Ishikawa (cell line): Measurements from ENCODE around the gene LEFTY2.

Source experiments
- EGR1 ChIP-seq: IDR thresholded peaks from 2 replicates; pipeline ENCODE4 v1.6.1; 2012
- EP300 ChIP-seq: IDR thresholded peaks from 2 replicates; pipeline ENCODE4 v1.6.1; 2012; ENCODE audit warnings: borderline replicate concordance
- FOXM1 ChIP-seq: IDR thresholded peaks from 2 replicates; pipeline ENCODE4 v1.6.1; 2012; ENCODE audit warnings: low read depth, borderline replicate concordance
- MAX ChIP-seq: IDR thresholded peaks from 2 replicates; pipeline ENCODE4 v1.6.1; 2012
- NFIC ChIP-seq: IDR thresholded peaks from 2 replicates; pipeline ENCODE4 v1.6.1; 2012
- RAD21 ChIP-seq: IDR thresholded peaks from 2 replicates; pipeline ENCODE4 v1.6.1; 2012; ENCODE audit warnings: low read depth
- REST ChIP-seq: IDR thresholded peaks from 2 replicates; pipeline ENCODE4 v1.6.1; 2012; ENCODE audit warnings: low read depth, mild to moderate bottlenecking
- TEAD4 ChIP-seq: IDR thresholded peaks from 2 replicates; pipeline ENCODE4 v1.6.1; 2012
- YY1 ChIP-seq: IDR thresholded peaks from 2 replicates; pipeline ENCODE4 v1.6.1; 2012; ENCODE audit warnings: low read depth
- ZBTB7A ChIP-seq: IDR thresholded peaks from 2 replicates; pipeline ENCODE4 v1.6.1; 2012; ENCODE audit warnings: low read depth
- TF ChIP-seq, protein P1 (sequence below): IDR thresholded peaks from 2 replicates; pipeline ENCODE4 v1.6.1; 2012

DNA sequence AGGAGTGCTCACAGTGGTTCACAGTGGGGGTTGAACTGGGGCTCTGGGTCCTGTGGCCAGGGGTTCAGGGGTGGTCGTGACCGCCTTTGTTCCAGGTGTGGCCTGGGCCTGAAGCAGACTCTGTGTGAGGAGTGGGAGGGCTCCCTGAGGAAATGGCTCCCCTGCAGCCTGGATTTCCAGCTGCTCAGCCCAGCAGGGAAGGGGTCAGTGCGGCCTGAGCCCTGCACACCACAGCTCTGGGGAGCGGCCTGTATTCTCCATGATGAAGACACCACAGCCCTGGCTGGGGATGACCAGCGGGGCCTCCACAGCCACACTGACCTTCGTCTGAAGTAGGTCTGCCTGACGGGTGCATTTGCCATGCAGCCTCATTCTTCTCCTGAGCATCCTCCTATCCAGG is 33.7 kb downstream of the LEFTY2 start:
- no peak for TF ChIP-seq RAD21
- TF ChIP-seq, protein P1, sequence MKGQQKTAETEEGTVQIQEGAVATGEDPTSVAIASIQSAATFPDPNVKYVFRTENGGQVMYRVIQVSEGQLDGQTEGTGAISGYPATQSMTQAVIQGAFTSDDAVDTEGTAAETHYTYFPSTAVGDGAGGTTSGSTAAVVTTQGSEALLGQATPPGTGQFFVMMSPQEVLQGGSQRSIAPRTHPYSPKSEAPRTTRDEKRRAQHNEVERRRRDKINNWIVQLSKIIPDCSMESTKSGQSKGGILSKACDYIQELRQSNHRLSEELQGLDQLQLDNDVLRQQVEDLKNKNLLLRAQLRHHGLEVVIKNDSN = no peak
- TF ChIP-seq REST = no peak
- no peak for TF ChIP-seq FOXM1
- no peak for TF ChIP-seq EGR1
- no peak for TF ChIP-seq MAX
- TF ChIP-seq NFIC = no peak
- TF ChIP-seq TEAD4 = no peak
- no peak for TF ChIP-seq EP300
- no peak for TF ChIP-seq ZBTB7A
- TF ChIP-seq YY1 = no peak
